Cardiac muscle cell (in vitro differentiated cells and primary cell): Measurements from ENCODE around the gene STXBP2. TPM values are rescaled to one million over a fixed set of nuclear protein-coding genes. Genes with fewer than 3 reads are reported as not detected.

ENCODE experiments used
- DNase-seq, 2 donors: peaks; one replicate each; pipeline versions ENCODE4 v3.0.0 to v3.0.0-alpha.2; 2010 to 2017; ENCODE audit warnings: low read depth in 1 of 2, low spot score in 1 of 2
- H3K27ac ChIP-seq: fragments of 200-600 bp; sonication (generic); 2 replicates; pipeline ENCODE4 v1.5.1; 2016
- H3K27me3 ChIP-seq: fragments of 200-600 bp; sonication (generic); 2 replicates; pipeline ENCODE4 v1.6.0; 2016; ENCODE audit warnings: control low read depth
- H3K36me3 ChIP-seq: fragments of 200-600 bp; sonication (generic); 2 replicates; pipeline ENCODE4 v1.5.1; 2016; ENCODE audit warnings: control low read depth
- H3K4me1 ChIP-seq: fragments of 200-600 bp; sonication (generic); 2 replicates; pipeline ENCODE4 v1.8.1; 2017; ENCODE audit warnings: low read depth, mild to moderate bottlenecking, mixed run types
- H3K4me3 ChIP-seq: fragments of 200-600 bp; sonication (generic); 2 replicates; pipeline ENCODE4 v1.5.1; 2016; ENCODE audit warnings: mild to moderate bottlenecking
- H3K9me3 ChIP-seq: fragments of 200-600 bp; sonication (generic); 2 replicates; pipeline ENCODE4 v1.5.1; 2017; ENCODE audit warnings: low read depth, mild to moderate bottlenecking, control low read depth
- CTCF ChIP-seq: IDR thresholded peaks from 2 replicates; pipeline ENCODE4 v1.5.1; 2012; ENCODE audit warnings: low read depth, mild to moderate bottlenecking, low read length
- polyA plus RNA-seq: library from polyadenylated mRNA; unstranded; fragments of >200 nt; fragmentation: Nextera tagmentation; extraction: Ambion mirVana; gene quantifications from 2 replicates; pipeline ENCODE4 v1.2.1, GENCODE V29; 2016
- total RNA-seq: library from RNA; depleted of rRNA; stranded (reverse); fragments of >200 nt; gene quantifications from 2 replicates; pipeline ENCODE4 v1.2.3, GENCODE V29; 2016

Gene STXBP2
- total and polyA plus RNA-seq, 2 experiments from 2014 or later, result 32.7 to 33.6 TPM

GRCh38 chr19:7678971-7679751 is 42.3 kb downstream of the STXBP2 start:
- H3K27ac ChIP-seq, result no peak overlapping the region
- no peak for DNase-seq
- no peaks in the 10 kb centered on the region for H3K4me1 ChIP-seq
- H3K27me3 ChIP-seq, result peaks cover 14% of the 10 kb centered on the region
- peaks cover 4% of the 10 kb centered on the region for H3K36me3 ChIP-seq
- TF ChIP-seq CTCF, result no peak
- no peak overlapping the region for H3K4me3 ChIP-seq
- H3K9me3 ChIP-seq, result no peaks in the 10 kb centered on the region

- no peak for DNase-seq
- Histone ChIP-seq H3K9me3 (no peaks in the 10 kb centered on the region), H3K4me3 (peak overlapping the region; percentile 70), H3K36me3 (peaks cover 6% of the 10 kb centered on the region), H3K27me3 (peaks cover 14% of the 10 kb centered on the region), H3K27ac (no peak overlapping the region), H3K4me1 (no peaks in the 10 kb centered on the region)
- no peak for TF ChIP-seq CTCF
Observed at GRCh38 chr19:7679771-7680605, 43.1 kb downstream of the STXBP2 start.

- Histone ChIP-seq H3K27me3 (peaks cover 14% of the 10 kb centered on the region), H3K9me3 (no peaks in the 10 kb centered on the region), H3K27ac (peak within 1 kb of the TSS; percentile 9), H3K36me3 (peaks cover 6% of the 10 kb centered on the region), H3K4me3 (peak within 1 kb of the TSS; percentile 70), H3K4me1 (no peaks in the 10 kb centered on the region)
- peak; percentile 85 to 94 for DNase-seq
- peak; percentile 70 for TF ChIP-seq CTCF
Observed at GRCh38 chr19:7680606-7681339, 43.9 kb downstream of the STXBP2 start, which contains the start of gene TRAPPC5. TRAPPC5 (plus strand) TSS chr19:7680833; CDS start chr19:7682254, 1,421 bp downstream.

DNA sequence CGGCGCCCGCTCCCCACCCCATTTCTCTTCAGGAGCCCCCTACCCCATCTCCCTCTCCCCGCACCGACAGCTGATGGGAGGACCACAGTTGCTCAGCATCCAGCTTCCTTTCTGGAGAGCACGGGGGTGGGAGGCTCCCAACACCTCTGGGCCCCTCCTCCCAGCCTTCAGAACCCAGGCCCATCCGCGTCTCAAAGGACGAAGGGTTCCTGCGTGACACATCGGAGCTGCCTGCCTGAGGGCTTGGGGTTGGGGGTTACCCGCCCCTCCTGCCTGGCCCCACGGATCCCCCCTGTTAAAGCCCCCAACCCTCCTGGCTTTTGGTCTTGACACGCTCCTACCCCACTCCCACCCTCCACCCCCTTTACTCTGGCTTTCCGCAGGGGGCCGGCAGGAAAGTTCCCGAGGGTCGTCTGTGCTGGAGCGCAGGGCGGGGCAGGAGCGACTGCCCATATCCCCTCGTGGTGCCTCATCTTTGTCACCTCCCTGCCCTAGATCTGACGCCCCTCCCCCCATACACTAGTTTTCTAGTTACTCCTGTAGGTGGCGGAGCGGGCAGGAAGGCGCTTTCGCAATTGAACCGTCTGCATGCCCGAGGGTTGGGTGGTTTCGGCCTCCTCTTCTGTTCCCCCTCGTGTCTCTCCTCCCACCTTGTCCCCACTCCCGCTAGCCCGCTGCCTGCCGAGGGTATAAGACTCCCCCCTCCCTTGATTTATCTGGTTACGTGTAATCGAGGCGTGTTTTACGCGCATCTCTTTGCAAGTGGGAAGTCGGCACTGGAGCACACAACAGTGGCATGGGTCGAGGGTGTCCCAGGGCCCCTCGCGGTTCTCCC is 44.6 kb downstream of the STXBP2 start:
- Histone ChIP-seq H3K9me3 (no peaks in the 10 kb centered on the region), H3K27ac (no peak overlapping the region), H3K27me3 (peaks cover 9% of the 10 kb centered on the region), H3K36me3 (peaks cover 6% of the 10 kb centered on the region), H3K4me3 (peak overlapping the region; percentile 70), H3K4me1 (no peaks in the 10 kb centered on the region)
- TF ChIP-seq CTCF, result peak; percentile 77
- DNase-seq, result peak; percentile 75 to 84
